Lung (tissue), 12 donors: ENCODE results near the gene IDI1. TPM values are rescaled to one million over a fixed set of nuclear protein-coding genes. Genes with fewer than 3 reads are reported as not detected.

Experiments
- ATAC-seq: fragments of 200-7000 bp; cut with Tn5 transposase; one replicate; pipeline ENCODE4 v1.9.1; 2020; ENCODE audit warnings: moderate number of reproducible peaks; ENCODE audit not compliant: insufficient read depth, low FRiP score
- DNase-seq, 3 donors: peaks; one replicate each; pipeline ENCODE4 v3.0.0-alpha.2; 2013 to 2017
- H3K27ac ChIP-seq, 2 donors: one replicate each; pipeline ENCODE4 v1.5.1; 2013; ENCODE audit warnings: mild to moderate bottlenecking in 2 of 2, moderate library complexity in 2 of 2, control low read depth in 1 of 2, inconsistent platforms in 1 of 2, low read depth in 1 of 2, low read length in 1 of 2
- H3K27me3 ChIP-seq, 3 donors: one replicate each; pipeline ENCODE4 v1.5.1; 2013; ENCODE audit warnings: low read length in 2 of 3; ENCODE audit not compliant: control insufficient read depth in 3 of 3, insufficient read depth in 3 of 3
- H3K36me3 ChIP-seq, 4 donors: one replicate each; pipeline ENCODE4 v1.5.1; 2013; ENCODE audit warnings: low read length in 4 of 4, mild to moderate bottlenecking in 1 of 4, moderate library complexity in 1 of 4; ENCODE audit not compliant: control insufficient read depth in 4 of 4, insufficient read depth in 4 of 4
- H3K4me1 ChIP-seq, 5 donors: one replicate each; pipeline ENCODE4 v1.5.1; 2013; ENCODE audit warnings: low read length in 5 of 5, mild to moderate bottlenecking in 2 of 5, moderate library complexity in 1 of 5; ENCODE audit not compliant: control insufficient read depth in 5 of 5, insufficient read depth in 5 of 5
- H3K4me3 ChIP-seq: one replicate; pipeline ENCODE4 v1.5.1; 2013; ENCODE audit warnings: mild to moderate bottlenecking, control low read depth, moderate library complexity
- H3K9ac ChIP-seq, 2 donors: one replicate each; pipeline ENCODE4 v1.5.1; 2013; ENCODE audit warnings: low read length in 2 of 2, control low read depth in 1 of 2; ENCODE audit not compliant: insufficient read depth in 1 of 2
- H3K9me3 ChIP-seq, 4 donors: one replicate each; pipeline ENCODE4 v1.5.1; 2013; ENCODE audit warnings: low read length in 3 of 4, mild to moderate bottlenecking in 1 of 4, moderate library complexity in 1 of 4; ENCODE audit not compliant: control insufficient read depth in 4 of 4, insufficient read depth in 3 of 4
- CTCF ChIP-seq: IDR thresholded peaks from 2 replicates; pipeline ENCODE4 v1.5.1; 2012; ENCODE audit warnings: mild to moderate bottlenecking; ENCODE audit errors: control extremely low read depth, extremely low read depth
- WGBS, 2 donors: extraction: QIAGEN DNeasy Blood & Tissue Kit; methylation state at CpG; one replicate each; pipeline ENCODE4 v1.1.7; 2013; 5-methylcytosine and 5-hydroxymethylcytosine counted together
- polyA plus RNA-seq, 2 donors: library from polyadenylated mRNA; stranded (reverse); fragments of 200-250 nt; gene quantifications; one replicate each; pipeline ENCODE4 v1.2.1, GENCODE V29; 2013
- total RNA-seq, 2 donors: library from RNA; depleted of rRNA in 1 of 2; stranded (reverse); fragments of >200 nt in 1 of 2; gene quantifications; one replicate each; pipeline ENCODE4 v1.2.1, GENCODE V29; 2014 to 2021
- donor health status: control.
- donor health status: control.
- donor health status: Bipolar disorder and iron deficiency.
- donor health status: healthy.
- donor health status: DM: yes; HTN: yes; CAD: no.

The IDI1 gene
- total and polyA plus RNA-seq, 4 donors: 44.4 to 173 (median 91.4) TPM

- Histone ChIP-seq H3K9me3 (no peaks in the 10 kb centered on the region), H3K27me3 (no peaks in the 10 kb centered on the region), H3K4me3 (no peak overlapping the region), H3K36me3 (peaks cover 6 to 21% (median 12%) of the 10 kb centered on the region in 4 donors), H3K9ac (no peak overlapping the region), H3K4me1 (no peaks in the 10 kb centered on the region), H3K27ac (no peak overlapping the region)
- TF ChIP-seq CTCF: no peak
- ATAC-seq (no peak), DNase-seq (no peak)
These were observed 29.7 kb upstream of the IDI1 start for GRCh38 chr10:1078668-1079067.

- no peaks in the 10 kb centered on the region for H3K9me3 ChIP-seq
- H3K4me1 ChIP-seq: no peaks in the 10 kb centered on the region
- H3K4me3 ChIP-seq: no peak overlapping the region
- 68 to 80% methylated on average over 18 of the region's 18 CpGs for WGBS, 2 donors
- ATAC-seq: peak; percentile 66
- peak; percentile 60 to 84 (median 63) for DNase-seq
- TF ChIP-seq CTCF: no peak
- H3K36me3 ChIP-seq: peaks cover 0 to 13% (median 4%) of the 10 kb centered on the region in 4 donors
- peak overlapping the region in 1 of 2 donors; percentile 66 for H3K27ac ChIP-seq
- H3K27me3 ChIP-seq: no peaks in the 10 kb centered on the region
- no peak overlapping the region for H3K9ac ChIP-seq
These were observed 25.9 kb upstream of the IDI1 start for GRCh38 chr10:1074748-1075308.

GRCh38 chr10:1074052-1074747 is 25.3 kb upstream of the IDI1 start:
- Histone ChIP-seq H3K9me3 (no peaks in the 10 kb centered on the region), H3K9ac (no peak overlapping the region), H3K27me3 (no peaks in the 10 kb centered on the region), H3K36me3 (peaks cover 0 to 11% (median 3%) of the 10 kb centered on the region in 4 donors), H3K27ac (peak overlapping the region in 1 of 2 donors; percentile 66), H3K4me3 (no peak overlapping the region), H3K4me1 (no peaks in the 10 kb centered on the region)
- DNase-seq (no peak), ATAC-seq (no peak)
- no peak for TF ChIP-seq CTCF
- 88 to 92% methylated on average over 24 of the region's 24 CpGs for WGBS, 2 donors
